ENCODE measurements around the gene PLCG2. TPM values are rescaled to one million over a fixed set of nuclear protein-coding genes. Genes with fewer than 3 reads are reported as not detected.

PLCG2 gene
- total RNA-seq, 2 donors from 2014 or later, result 11.6 to 30.9 TPM

DNA sequence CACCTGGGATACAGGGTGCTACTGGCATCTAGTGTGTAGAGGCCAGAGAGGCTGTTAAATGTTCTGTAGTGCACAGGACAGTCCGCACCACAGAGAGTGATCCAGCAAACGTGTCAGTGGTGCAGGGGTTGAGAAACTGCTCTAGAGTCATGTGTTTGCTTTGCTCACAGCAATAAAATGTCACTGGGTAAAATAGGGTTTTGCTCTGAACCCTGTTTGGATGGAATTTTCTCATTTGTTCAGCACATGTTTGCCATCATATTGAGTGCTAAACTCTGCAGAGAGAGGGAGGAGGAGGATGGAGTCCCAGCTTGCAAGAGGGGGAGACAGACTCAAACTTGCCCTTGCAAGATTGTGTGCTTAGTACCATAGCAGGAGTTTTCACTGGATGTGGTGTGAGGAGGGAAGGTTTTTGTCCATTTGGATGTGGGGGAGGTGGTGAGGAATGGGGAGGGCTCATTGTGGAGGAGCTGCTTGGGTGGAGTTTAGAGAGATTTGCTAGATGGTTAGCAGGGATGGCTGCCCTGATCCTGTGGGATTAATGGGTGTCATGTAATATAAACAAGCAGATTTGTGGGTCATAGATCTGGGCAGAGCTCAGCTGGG is 11.8 kb downstream of the PLCG2 start:
- Histone ChIP-seq H3K36me3 (no peaks in the 10 kb centered on the region), H3K27ac (no peak overlapping the region), H3K4me3 (no peak overlapping the region), H3K9me3 (no peaks in the 10 kb centered on the region), H3K27me3 (replicated peaks; ENCODE audit: insufficient read depth) (no peaks in the 10 kb centered on the region), H3K4me1 (ENCODE audit: control insufficient read depth in 1 of 2, low read depth in 2 of 2) (no peaks in the 10 kb centered on the region)
- TF ChIP-seq, protein P1, sequence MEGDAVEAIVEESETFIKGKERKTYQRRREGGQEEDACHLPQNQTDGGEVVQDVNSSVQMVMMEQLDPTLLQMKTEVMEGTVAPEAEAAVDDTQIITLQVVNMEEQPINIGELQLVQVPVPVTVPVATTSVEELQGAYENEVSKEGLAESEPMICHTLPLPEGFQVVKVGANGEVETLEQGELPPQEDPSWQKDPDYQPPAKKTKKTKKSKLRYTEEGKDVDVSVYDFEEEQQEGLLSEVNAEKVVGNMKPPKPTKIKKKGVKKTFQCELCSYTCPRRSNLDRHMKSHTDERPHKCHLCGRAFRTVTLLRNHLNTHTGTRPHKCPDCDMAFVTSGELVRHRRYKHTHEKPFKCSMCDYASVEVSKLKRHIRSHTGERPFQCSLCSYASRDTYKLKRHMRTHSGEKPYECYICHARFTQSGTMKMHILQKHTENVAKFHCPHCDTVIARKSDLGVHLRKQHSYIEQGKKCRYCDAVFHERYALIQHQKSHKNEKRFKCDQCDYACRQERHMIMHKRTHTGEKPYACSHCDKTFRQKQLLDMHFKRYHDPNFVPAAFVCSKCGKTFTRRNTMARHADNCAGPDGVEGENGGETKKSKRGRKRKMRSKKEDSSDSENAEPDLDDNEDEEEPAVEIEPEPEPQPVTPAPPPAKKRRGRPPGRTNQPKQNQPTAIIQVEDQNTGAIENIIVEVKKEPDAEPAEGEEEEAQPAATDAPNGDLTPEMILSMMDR (IDR thresholded peaks at IDR 0.05), result no peak
- no peak for ATAC-seq (ENCODE audit: insufficient number of reproducible peaks, low FRiP score, low read depth)
- DNase-seq (ENCODE audit: low spot score), result no peak

GRCh38 chr16:81792828-81793227 is 13.7 kb downstream of the PLCG2 start:
- TF ChIP-seq, protein P1 (IDR thresholded peaks at IDR 0.05), result no peak
- Histone ChIP-seq H3K27ac (no peak overlapping the region), H3K27me3 (replicated peaks; ENCODE audit: insufficient read depth) (no peaks in the 10 kb centered on the region), H3K9me3 (no peaks in the 10 kb centered on the region), H3K4me1 (ENCODE audit: control insufficient read depth in 1 of 2, low read depth in 2 of 2) (no peaks in the 10 kb centered on the region), H3K4me3 (no peak overlapping the region), H3K36me3 (no peaks in the 10 kb centered on the region)
- ATAC-seq (ENCODE audit: insufficient number of reproducible peaks, low FRiP score, low read depth), result no peak
- DNase-seq (ENCODE audit: low spot score), result no peak

- TF ChIP-seq, protein P1 (IDR thresholded peaks at IDR 0.05), result no peak
- Histone ChIP-seq H3K27me3 (replicated peaks; ENCODE audit: insufficient read depth) (no peaks in the 10 kb centered on the region), H3K4me3 (no peak overlapping the region), H3K9me3 (no peaks in the 10 kb centered on the region), H3K36me3 (no peaks in the 10 kb centered on the region), H3K27ac (no peak overlapping the region), H3K4me1 (ENCODE audit: control insufficient read depth in 1 of 2, low read depth in 2 of 2) (peaks cover 0 to 3% of the 10 kb centered on the region in 2 donors)
- no peak for ATAC-seq (ENCODE audit: insufficient number of reproducible peaks, low FRiP score, low read depth)
- DNase-seq (ENCODE audit: low spot score), result no peak
Observed at GRCh38 chr16:81795193-81795592, 16.1 kb downstream of the PLCG2 start.

DNA sequence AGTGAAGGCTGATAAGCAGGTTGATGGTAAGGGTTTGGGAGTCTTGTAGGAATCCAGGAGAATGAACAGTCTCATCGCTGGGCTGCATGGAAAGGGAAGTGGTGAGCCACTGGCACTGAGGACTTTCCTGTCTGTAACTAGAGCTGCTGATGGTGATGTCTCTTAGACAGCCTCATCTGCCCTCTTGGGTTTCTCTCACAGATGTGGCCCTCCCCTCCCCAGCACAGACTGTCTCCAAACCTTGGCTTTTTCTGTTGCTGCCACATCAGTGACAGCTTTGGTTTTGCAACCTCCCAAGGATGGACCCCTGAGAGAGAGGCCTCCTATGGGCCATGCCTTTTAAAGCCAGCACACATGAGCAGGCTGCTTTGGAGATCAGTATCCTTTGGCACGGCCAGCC is 16.9 kb downstream of the PLCG2 start:
- no peak overlapping the region for H3K4me3 ChIP-seq
- no peaks in the 10 kb centered on the region for H3K9me3 ChIP-seq
- ATAC-seq (ENCODE audit: insufficient number of reproducible peaks, low FRiP score, low read depth) (no peak), DNase-seq (ENCODE audit: low spot score) (no peak)
- TF ChIP-seq, protein P1 (IDR thresholded peaks at IDR 0.05), result no peak
- no peaks in the 10 kb centered on the region for H3K27me3 ChIP-seq (replicated peaks; ENCODE audit: insufficient read depth)
- H3K4me1 ChIP-seq (ENCODE audit: control insufficient read depth in 1 of 2, low read depth in 2 of 2), result peaks cover 0 to 3% of the 10 kb centered on the region in 2 donors
- no peak overlapping the region for H3K27ac ChIP-seq
- no peaks in the 10 kb centered on the region for H3K36me3 ChIP-seq

- no peak for DNase-seq (ENCODE audit: low spot score)
- ATAC-seq (ENCODE audit: insufficient number of reproducible peaks, low FRiP score, low read depth), result no peak
Observed at GRCh38 chr16:81796583-81797346, 17.7 kb downstream of the PLCG2 start.

More at GRCh38 chr16:81796583-81797346, 17.7 kb downstream of the PLCG2 start:
- no peaks in the 10 kb centered on the region for H3K9me3 ChIP-seq
- TF ChIP-seq, protein P1 (IDR thresholded peaks at IDR 0.05), result no peak
- H3K27ac ChIP-seq, result no peak overlapping the region
- H3K4me3 ChIP-seq, result no peak overlapping the region
- H3K27me3 ChIP-seq (replicated peaks; ENCODE audit: insufficient read depth), result no peaks in the 10 kb centered on the region
- H3K4me1 ChIP-seq (ENCODE audit: control insufficient read depth in 1 of 2, low read depth in 2 of 2), result peaks cover 0 to 3% of the 10 kb centered on the region in 2 donors
- H3K36me3 ChIP-seq, result no peaks in the 10 kb centered on the region
